Stimulated activated CD8-positive, alpha-beta memory T cell treated with anti-CD3 and anti-CD28 coated beads, Interleukin-4, amount 100 ng/mL, for 24 hours (primary cell): ENCODE measurements around the gene GPC1.
A peak's percentile ranks its signal among the peaks of the same experiment; 100 is the strongest.

Source experiments
- DNase-seq: peaks from one replicate; pipeline ENCODE4 v3.0.0-alpha.2; 2020; ENCODE audit warnings: low read depth

Gene GPC1

DNA sequence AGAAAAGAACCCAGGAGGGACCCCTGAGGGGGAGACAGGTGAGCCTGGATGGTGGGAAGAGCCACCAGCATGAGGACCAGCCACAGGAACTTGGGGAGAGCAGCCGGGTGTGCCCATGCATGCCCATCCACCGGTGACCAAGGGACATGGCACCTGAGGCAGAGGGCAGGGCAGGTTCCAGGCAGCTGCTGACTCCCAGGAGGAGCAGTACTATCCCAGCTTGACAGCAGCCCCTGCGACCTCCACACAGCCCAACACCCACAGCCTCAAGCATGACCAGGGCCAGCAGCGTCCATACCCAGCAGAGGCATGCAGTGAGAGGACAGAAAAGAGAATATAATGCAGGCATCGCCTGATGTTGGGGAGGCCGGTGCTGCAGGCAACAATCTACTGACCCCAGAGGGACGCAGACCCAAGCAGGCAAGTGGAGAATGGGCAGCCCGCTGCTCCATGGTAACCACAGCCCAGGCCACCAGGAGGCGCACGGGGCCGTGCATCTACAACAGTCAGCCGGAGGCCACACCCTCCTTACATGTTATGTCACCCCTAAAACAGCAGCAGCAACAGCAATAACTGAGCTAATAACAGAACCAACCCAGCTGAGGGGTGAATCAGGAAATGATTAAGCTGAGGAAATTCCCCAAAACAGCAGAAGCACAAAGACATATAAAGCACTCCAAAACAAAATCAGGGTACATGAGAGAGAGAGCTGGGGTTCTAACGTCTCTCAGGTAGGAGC lies 78.3 kb downstream of the GPC1 start:
- peak; percentile 69 for DNase-seq

DNA sequence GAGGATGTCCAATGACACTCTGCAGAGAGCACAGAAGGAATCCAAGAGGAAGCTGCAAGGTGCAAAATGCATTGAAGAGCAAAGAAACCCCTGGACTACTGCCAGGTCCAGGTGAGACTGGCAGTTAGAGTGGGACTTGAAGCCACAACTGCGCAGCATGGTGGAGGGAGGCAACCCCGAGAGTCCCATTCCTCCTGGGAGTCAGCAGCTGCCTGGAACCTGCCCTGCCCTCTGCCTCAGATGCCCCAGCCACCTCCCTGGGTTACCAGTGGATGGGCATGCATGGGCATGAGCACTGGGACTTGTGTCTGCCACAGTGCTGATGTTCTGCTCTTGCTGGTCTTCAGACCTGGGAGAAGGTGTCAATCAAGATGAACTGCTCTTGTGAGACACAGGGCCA lies 79.2 kb downstream of the GPC1 start:
- no peak for DNase-seq

DNA sequence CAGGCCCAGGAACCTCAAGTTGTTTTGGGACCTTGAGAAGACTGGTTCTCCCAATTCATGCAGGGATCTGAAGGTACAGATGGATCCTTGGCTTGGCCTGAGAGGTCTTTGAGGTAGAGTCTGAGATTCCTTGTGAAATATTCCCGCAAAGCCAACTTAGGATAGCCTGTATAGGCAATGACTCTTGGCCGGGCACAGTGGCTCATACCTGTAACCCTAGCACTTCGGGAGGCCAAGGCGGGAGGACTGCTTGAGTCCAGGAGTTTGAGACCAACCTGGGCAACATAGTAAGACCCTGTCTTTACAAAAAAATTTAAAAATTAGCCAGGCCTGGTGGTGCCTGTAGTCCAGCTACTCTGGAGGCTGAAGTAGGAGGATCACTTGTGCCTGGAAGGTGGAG lies 81.9 kb downstream of the GPC1 start:
- no peak for DNase-seq
